B cell (primary cell): Measurements from ENCODE around the gene PDIA2. TPM values are rescaled to one million over a fixed set of nuclear protein-coding genes. Genes with fewer than 3 reads are reported as not detected.
A peak's percentile ranks its signal among the peaks of the same experiment; 100 is the strongest.

ENCODE experiments used
- ATAC-seq: fragments of 200-7000 bp; cut with Tn5 transposase; one replicate; pipeline ENCODE4 v1.10.0; 2021; ENCODE audit warnings: low read depth, mild to moderate bottlenecking, moderate number of reproducible peaks, moderate library complexity
- CTCF ChIA-PET: fragments of 350-600 bp; sonication (Branson Sonifier 250); formaldehyde crosslinking; loops from one replicate; lab custom pipeline; 2021; ENCODE audit warnings: antibody characterized with exemption, inconsistent platforms; lab: Charles Lee
- POLR2A ChIA-PET: fragments of 350-600 bp; sonication (Branson Sonifier 250); formaldehyde crosslinking; loops from one replicate; lab custom pipeline; 2021; ENCODE audit warnings: antibody characterized with exemption; lab: Charles Lee
- DNase-seq: peaks from one replicate; pipeline ENCODE4 v3.0.0; 2013
- H2AFZ ChIP-seq: 2 replicates; pipeline ENCODE4 v1.6.1; 2012; ENCODE audit warnings: mild to moderate bottlenecking, low read depth, low read length; ENCODE audit not compliant: insufficient read depth, poor library complexity, severe bottlenecking
- H3K27ac ChIP-seq, 2 donors: 1 replicate in 1 of 2; 2 replicates in 1 of 2; pipeline ENCODE4 v1.5.1; 2012 to 2013; ENCODE audit warnings: low read length in 2 of 2, mild to moderate bottlenecking in 2 of 2, moderate library complexity in 1 of 2
- H3K27me3 ChIP-seq, 4 experiments: fragments of 200-600 bp in 1 of 4; sonication (generic) in 1 of 4; replicated peaks in 1 of 4; 1 replicate in 2 of 4; 2 replicates in 2 of 4; pipeline versions ENCODE4 v1.6.1 to v1.7.0; 2013 to 2016; ENCODE audit warnings: low read length in 3 of 4, mild to moderate bottlenecking in 2 of 4, mixed read lengths in 1 of 4, moderate library complexity in 1 of 4; ENCODE audit not compliant: insufficient read depth in 4 of 4, control insufficient read depth in 3 of 4; ENCODE audit errors: control extremely low read depth in 1 of 4
- H3K36me3 ChIP-seq, 2 experiments: replicated peaks in 1 of 2; 1 replicate in 1 of 2; 2 replicates in 1 of 2; pipeline versions ENCODE4 v1.6.1 to v1.7.1; 2013; ENCODE audit warnings: low read length in 1 of 2; ENCODE audit not compliant: insufficient read depth in 2 of 2, control insufficient read depth in 1 of 2; ENCODE audit errors: control extremely low read depth in 1 of 2, extremely low read depth in 1 of 2
- H3K4me1 ChIP-seq, 2 donors: fragments of 200-600 bp in 1 of 2; sonication (generic) in 1 of 2; 1 replicate in 1 of 2; 2 replicates in 1 of 2; pipeline versions ENCODE4 v1.5.1 to v1.6.1; 2013 to 2017; ENCODE audit warnings: low read length in 2 of 2; ENCODE audit not compliant: control insufficient read depth in 2 of 2, insufficient read depth in 2 of 2
- H3K4me2 ChIP-seq: replicated peaks from 2 replicates; pipeline ENCODE3; 2012; ENCODE audit warnings: mild to moderate bottlenecking, low read depth, low read length; ENCODE audit not compliant: poor library complexity, severe bottlenecking
- H3K4me3 ChIP-seq, 5 experiments: fragments of 200-600 bp in 1 of 5; sonication (generic) in 1 of 5; 1 replicate in 3 of 5; 2 replicates in 2 of 5; pipeline versions ENCODE4 v1.5.1 to v1.7.0; 2011 to 2016; ENCODE audit warnings: low read length in 4 of 5, mild to moderate bottlenecking in 4 of 5, low read depth in 2 of 5, control low read depth in 1 of 5, moderate library complexity in 1 of 5; ENCODE audit not compliant: insufficient read depth in 1 of 5; ENCODE audit errors: control extremely low read depth in 1 of 5, extremely low read depth in 1 of 5
- H3K79me2 ChIP-seq: fragments of 200-600 bp; sonication (generic); one replicate; pipeline ENCODE4 v1.6.0; 2016; ENCODE audit warnings: low read length; ENCODE audit not compliant: control insufficient read depth, insufficient read depth
- H3K9ac ChIP-seq: fragments of 200-600 bp; sonication (generic); 2 replicates; pipeline ENCODE4 v1.6.1; 2017; ENCODE audit warnings: mild to moderate bottlenecking, low read length, moderate library complexity
- H3K9me3 ChIP-seq, 3 donors: one replicate each; pipeline versions ENCODE4 v1.6.1 to v1.7.1; 2013; ENCODE audit warnings: low read length in 2 of 3; ENCODE audit not compliant: control insufficient read depth in 2 of 3, insufficient read depth in 1 of 3; ENCODE audit errors: control extremely low read depth in 1 of 3
- H4K20me1 ChIP-seq: 2 replicates; pipeline ENCODE4 v1.6.0; 2012; ENCODE audit warnings: mild to moderate bottlenecking, low read length; ENCODE audit not compliant: insufficient read depth, control insufficient read depth, poor library complexity, severe bottlenecking
- H3K27ac Mint-ChIP-seq: one replicate; pipeline ENCODE4 v1.8.0; 2021; ENCODE audit warnings: mixed read lengths
- H3K27me3 Mint-ChIP-seq: one replicate; pipeline ENCODE4 v1.8.0; 2021; ENCODE audit warnings: mixed read lengths
- H3K4me1 Mint-ChIP-seq: one replicate; pipeline ENCODE4 v1.8.0; 2021; ENCODE audit warnings: mixed read lengths
- H3K4me3 Mint-ChIP-seq: one replicate; pipeline ENCODE4 v1.8.0; 2021; ENCODE audit warnings: mixed read lengths
- H3K9me3 Mint-ChIP-seq: one replicate; pipeline ENCODE4 v1.8.0; 2022; ENCODE audit warnings: mixed read lengths; ENCODE audit not compliant: insufficient read depth
- EZH2 ChIP-seq: IDR thresholded peaks from 2 replicates; pipeline ENCODE4 v1.6.1; 2012; ENCODE audit warnings: borderline replicate concordance, low read depth, mild to moderate bottlenecking, moderate library complexity, low read length; ENCODE audit not compliant: insufficient read depth, poor library complexity, severe bottlenecking
- WGBS: methylation state at CpG from one replicate; pipeline ENCODE4 v1.1.5; 2013; ENCODE audit warnings: missing lambda C conversion rate; ENCODE audit not compliant: insufficient coverage; 5-methylcytosine and 5-hydroxymethylcytosine counted together
- intact Hi-C: fragments of 100-400 bp; cut with micrococcal nuclease; formaldehyde crosslinking; loops from one replicate; pipeline ENCODE4 v1.10.0; 2022
- polyA plus RNA-seq: library from polyadenylated mRNA; depleted of rRNA; stranded (reverse); fragments of >200 nt; gene quantifications from 2 replicates; pipeline ENCODE4 v1.2.3, GENCODE V29; 2012
- total RNA-seq, 2 donors: library from RNA; stranded (reverse); fragments of 120-200 nt in 1 of 2; gene quantifications; 1 replicate in 1 of 2; 2 replicates in 1 of 2; pipeline versions ENCODE4 v1.2.3 to v1.2.4, GENCODE V29; 2013 to 2022
- TF ChIP-seq, protein P1 (sequence below): fragments of 200-600 bp; IDR thresholded peaks from one replicate; pipeline ENCODE4 v1.8.0; 2022; ENCODE audit warnings: antibody characterized with exemption, mild to moderate bottlenecking

Gene PDIA2
- total and polyA plus RNA-seq, 2 donors (not counting 1 experiment from before 2014, with no cell fraction given): 0.06 TPM; not detected in 1

DNA sequence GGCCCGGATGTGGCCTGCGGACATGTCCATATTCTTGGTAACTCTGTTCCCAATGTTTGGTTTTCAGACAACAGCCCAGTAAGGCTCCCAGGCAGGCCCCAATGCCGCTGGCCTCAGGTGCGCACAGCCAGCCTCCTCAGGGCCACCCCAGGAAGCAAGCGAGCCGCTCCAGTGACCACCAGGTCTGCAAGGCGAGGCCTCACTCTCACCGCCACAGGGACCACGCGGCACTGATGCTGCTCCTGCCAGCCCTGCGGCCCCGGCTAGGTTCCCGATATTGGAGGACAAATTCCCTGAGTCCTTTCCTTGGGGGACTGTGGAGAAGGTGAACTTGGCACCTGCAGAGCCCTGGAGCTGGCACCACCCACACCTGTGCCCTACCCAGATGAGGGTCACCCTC is 19.0 kb downstream of the PDIA2 start:
- no peaks in the 10 kb centered on the region for H3K9me3 Mint-ChIP-seq
- Histone ChIP-seq H3K9me3 (no peaks in the 10 kb centered on the region), H3K36me3 (peaks cover 0 to 31% of the 10 kb centered on the region in 2 experiments), H3K4me1 (no peaks in the 10 kb centered on the region), H4K20me1 (peaks cover 10% of the 10 kb centered on the region), H3K27ac (no peak overlapping the region), H3K9ac (no peak overlapping the region), H3K79me2 (peaks cover 9% of the 10 kb centered on the region), H3K27me3 (no peaks in the 10 kb centered on the region), H3K4me3 (no peak overlapping the region), H2AFZ (no peak overlapping the region), H3K4me2 (no peak overlapping the region)
- ATAC-seq (no peak), DNase-seq (no peak)
- intact Hi-C loops: no loop called here
- H3K4me3 Mint-ChIP-seq: no peak overlapping the region
- H3K27ac Mint-ChIP-seq: no peak overlapping the region
- H3K4me1 Mint-ChIP-seq: no peaks in the 10 kb centered on the region
- H3K27me3 Mint-ChIP-seq: no peaks in the 10 kb centered on the region
- no peak for TF ChIP-seq EZH2
- TF ChIP-seq, protein P1, sequence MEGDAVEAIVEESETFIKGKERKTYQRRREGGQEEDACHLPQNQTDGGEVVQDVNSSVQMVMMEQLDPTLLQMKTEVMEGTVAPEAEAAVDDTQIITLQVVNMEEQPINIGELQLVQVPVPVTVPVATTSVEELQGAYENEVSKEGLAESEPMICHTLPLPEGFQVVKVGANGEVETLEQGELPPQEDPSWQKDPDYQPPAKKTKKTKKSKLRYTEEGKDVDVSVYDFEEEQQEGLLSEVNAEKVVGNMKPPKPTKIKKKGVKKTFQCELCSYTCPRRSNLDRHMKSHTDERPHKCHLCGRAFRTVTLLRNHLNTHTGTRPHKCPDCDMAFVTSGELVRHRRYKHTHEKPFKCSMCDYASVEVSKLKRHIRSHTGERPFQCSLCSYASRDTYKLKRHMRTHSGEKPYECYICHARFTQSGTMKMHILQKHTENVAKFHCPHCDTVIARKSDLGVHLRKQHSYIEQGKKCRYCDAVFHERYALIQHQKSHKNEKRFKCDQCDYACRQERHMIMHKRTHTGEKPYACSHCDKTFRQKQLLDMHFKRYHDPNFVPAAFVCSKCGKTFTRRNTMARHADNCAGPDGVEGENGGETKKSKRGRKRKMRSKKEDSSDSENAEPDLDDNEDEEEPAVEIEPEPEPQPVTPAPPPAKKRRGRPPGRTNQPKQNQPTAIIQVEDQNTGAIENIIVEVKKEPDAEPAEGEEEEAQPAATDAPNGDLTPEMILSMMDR: no peak
- 99% methylated on average over 10 of the region's 13 CpGs for WGBS
- POLR2A ChIA-PET: no interaction called here
- CTCF ChIA-PET: no interaction called here

GRCh38 chr16:303760-304505 is 21.0 kb downstream of the PDIA2 start:
- ATAC-seq (no peak), DNase-seq (peak; percentile 35)
- TF ChIP-seq, protein P1: no peak
- TF ChIP-seq EZH2: no peak
- H3K9ac ChIP-seq: no peak overlapping the region
- CTCF ChIA-PET: interaction anchor here (0.8 to 1.0 kb wide), 2 partner anchors 98 to 197 kb away, joined by 3 to 4 read pairs; partner anchors contain the start of gene DECR2
- no peak overlapping the region for H3K27ac ChIP-seq
- H3K9me3 ChIP-seq: no peaks in the 10 kb centered on the region
- intact Hi-C loops: no loop called here
- Mint-ChIP-seq H3K27me3 (no peaks in the 10 kb centered on the region), H3K27ac (no peak overlapping the region), H3K4me3 (no peak overlapping the region), H3K4me1 (no peaks in the 10 kb centered on the region), H3K9me3 (no peaks in the 10 kb centered on the region)
- no peaks in the 10 kb centered on the region for H3K4me1 ChIP-seq
- 93% methylated on average over 43 of the region's 43 CpGs for WGBS
- H3K4me3 ChIP-seq: no peak overlapping the region
- peaks cover 18% of the 10 kb centered on the region for H3K79me2 ChIP-seq
- H3K27me3 ChIP-seq: no peaks in the 10 kb centered on the region
- POLR2A ChIA-PET: no interaction called here
- peaks cover 20% of the 10 kb centered on the region for H4K20me1 ChIP-seq
- peaks cover 0 to 30% of the 10 kb centered on the region in 2 experiments for H3K36me3 ChIP-seq
- no peak overlapping the region for H2AFZ ChIP-seq
- H3K4me2 ChIP-seq: no peak overlapping the region
